Duodenal mucosa (tissue), 2 donors: ENCODE data around the gene TSFM.

Experiments
- H3K27ac ChIP-seq: one replicate; pipeline ENCODE4 v1.7.0; 2013; ENCODE audit warnings: low read depth, low read length
- H3K27me3 ChIP-seq, 2 donors: one replicate each; pipeline ENCODE4 v1.7.0; 2013; ENCODE audit warnings: low read length in 2 of 2, control low read depth in 1 of 2; ENCODE audit not compliant: insufficient read depth in 2 of 2, control insufficient read depth in 1 of 2
- H3K36me3 ChIP-seq, 2 donors: one replicate each; pipeline ENCODE4 v1.7.0; 2013; ENCODE audit warnings: low read length in 2 of 2, control low read depth in 1 of 2; ENCODE audit not compliant: insufficient read depth in 2 of 2, control insufficient read depth in 1 of 2
- H3K4me1 ChIP-seq, 2 donors: one replicate each; pipeline ENCODE4 v1.7.0; 2013; ENCODE audit warnings: low read length in 2 of 2, control low read depth in 1 of 2; ENCODE audit not compliant: insufficient read depth in 2 of 2, control insufficient read depth in 1 of 2
- H3K4me3 ChIP-seq, 2 donors: one replicate each; pipeline ENCODE4 v1.7.0; 2013; ENCODE audit warnings: low read length in 2 of 2, low read depth in 1 of 2
- H3K9ac ChIP-seq, 2 donors: one replicate each; pipeline ENCODE4 v1.7.0; 2013; ENCODE audit warnings: low read length in 2 of 2, low read depth in 1 of 2
- H3K9me3 ChIP-seq, 2 donors: one replicate each; pipeline ENCODE4 v1.7.0; 2013; ENCODE audit warnings: low read length in 2 of 2, control low read depth in 1 of 2; ENCODE audit not compliant: control insufficient read depth in 1 of 2

TSFM gene

DNA sequence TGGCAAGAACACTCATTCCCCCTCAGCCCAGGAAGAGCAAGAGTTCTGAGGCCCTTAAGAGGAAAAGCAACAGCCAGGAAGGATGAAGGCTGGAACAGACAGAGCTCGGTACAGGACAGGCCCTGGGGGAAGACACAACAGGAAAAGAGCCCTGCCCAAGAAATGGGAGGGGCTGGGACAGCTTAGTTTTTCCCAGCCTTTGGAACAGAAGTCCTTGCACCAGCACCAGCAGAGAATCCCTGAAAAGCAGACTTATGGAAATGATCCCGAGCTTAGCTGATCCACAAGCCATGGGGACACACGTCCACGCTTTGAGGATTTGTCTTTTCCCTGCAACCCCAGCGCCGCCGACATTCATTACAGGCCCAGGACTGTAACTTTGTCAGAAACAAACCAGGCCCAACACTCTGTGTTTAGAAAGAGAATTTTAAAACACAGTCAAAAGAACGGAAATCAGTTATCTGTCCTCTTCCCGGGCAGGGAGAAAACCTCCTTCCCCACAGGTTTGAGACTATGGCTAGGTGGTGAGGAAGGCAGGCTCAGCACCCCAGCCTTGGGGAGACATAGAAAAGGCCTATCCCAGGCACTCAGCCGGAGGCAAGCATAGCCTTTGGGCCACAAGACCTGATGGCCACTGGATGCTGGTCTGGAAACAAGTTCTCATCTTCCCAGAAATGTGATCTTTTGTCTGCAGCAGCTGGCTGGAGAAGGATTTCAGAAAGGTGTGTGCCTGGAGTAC is 40.0 kb downstream of the TSFM start:
- Histone ChIP-seq H3K4me1 (peaks cover 3% of the 10 kb centered on the region in 2 donors), H3K9me3 (no peaks in the 10 kb centered on the region), H3K27me3 (no peaks in the 10 kb centered on the region), H3K4me3 (no peak overlapping the region), H3K36me3 (peaks cover 48 to 74% of the 10 kb centered on the region in 2 donors), H3K27ac (no peak overlapping the region), H3K9ac (no peak overlapping the region)

DNA sequence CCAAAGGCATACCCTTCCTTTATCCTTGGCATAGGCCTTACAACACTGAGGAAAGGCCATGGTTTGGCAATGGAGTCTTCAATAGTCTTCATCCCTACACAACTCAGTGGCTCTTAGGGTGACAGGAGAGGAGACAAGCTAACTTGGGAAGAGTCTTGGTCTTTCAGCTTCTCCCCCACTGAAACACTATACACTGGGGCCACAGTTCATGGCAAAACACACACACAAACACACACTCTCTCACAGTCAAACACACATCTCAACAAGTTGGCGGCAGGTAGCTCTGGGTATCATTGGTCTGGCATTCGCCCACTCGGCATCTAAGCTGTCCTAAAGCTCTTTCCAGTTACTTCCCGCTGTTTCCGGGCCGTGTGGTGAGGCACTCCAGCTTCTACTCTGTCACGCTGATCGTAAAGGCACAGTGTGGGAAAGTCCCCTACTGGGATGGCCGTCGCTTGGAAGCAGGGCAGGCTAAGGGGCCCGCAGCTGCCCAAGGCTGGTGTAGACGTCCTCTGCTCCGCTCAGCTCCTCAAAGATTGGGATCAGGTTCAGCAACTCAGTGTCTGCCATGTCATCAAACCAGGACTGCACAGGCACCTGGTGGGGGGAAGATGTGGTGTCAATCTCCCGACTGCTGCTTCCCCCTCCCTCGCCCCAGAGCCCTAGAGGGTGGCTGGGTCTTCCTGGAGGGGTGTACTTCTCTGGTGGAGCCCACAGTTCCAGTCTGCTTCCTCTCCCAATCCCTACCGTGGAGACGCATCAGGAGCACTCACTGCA is 40.7 kb downstream of the TSFM start:
- Histone ChIP-seq H3K4me3 (no peak overlapping the region), H3K27me3 (no peaks in the 10 kb centered on the region), H3K4me1 (no peaks in the 10 kb centered on the region), H3K36me3 (peaks cover 53 to 81% of the 10 kb centered on the region in 2 donors), H3K27ac (no peak overlapping the region), H3K9me3 (no peaks in the 10 kb centered on the region), H3K9ac (no peak overlapping the region)

DNA sequence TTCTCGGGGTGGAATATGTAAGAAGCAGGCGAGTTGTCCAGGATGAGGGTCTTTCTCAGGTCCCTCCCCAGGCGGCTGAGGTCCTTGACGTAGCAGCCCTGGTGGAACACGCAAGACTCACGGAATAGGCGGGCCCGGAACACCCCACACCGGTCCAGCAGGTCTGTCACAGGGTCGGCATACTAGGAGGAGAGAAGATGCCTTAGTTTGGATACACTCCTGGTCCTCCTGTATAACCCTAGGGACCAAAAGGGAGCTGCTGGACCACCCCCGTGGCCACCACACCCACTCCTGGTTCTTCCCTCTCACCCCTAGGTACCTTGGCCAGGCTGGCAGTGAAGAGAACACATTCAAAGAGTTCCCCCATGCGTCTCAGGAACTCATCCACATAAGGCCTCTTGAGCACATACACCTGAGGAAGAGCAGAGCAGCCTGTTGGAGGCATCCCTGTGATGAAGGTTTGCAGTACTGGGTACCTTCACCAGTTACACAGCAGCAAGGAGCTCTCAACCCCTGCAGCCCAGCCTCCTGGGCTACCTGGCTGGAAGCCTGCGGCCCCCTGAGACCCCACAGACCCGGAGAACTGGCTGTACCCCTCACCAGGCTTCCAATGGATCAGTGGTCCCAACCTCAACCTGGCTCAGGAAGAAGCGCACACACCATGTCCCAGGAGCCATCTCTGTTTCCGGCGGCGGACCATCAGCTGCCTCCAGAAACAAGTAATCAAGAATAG is 41.5 kb downstream of the TSFM start:
- Histone ChIP-seq H3K4me1 (peaks cover under 1 to 3% of the 10 kb centered on the region in 2 donors), H3K9me3 (no peaks in the 10 kb centered on the region), H3K27me3 (no peaks in the 10 kb centered on the region), H3K27ac (no peak overlapping the region), H3K9ac (no peak overlapping the region), H3K4me3 (no peak overlapping the region), H3K36me3 (peaks cover 60 to 88% of the 10 kb centered on the region in 2 donors)

DNA sequence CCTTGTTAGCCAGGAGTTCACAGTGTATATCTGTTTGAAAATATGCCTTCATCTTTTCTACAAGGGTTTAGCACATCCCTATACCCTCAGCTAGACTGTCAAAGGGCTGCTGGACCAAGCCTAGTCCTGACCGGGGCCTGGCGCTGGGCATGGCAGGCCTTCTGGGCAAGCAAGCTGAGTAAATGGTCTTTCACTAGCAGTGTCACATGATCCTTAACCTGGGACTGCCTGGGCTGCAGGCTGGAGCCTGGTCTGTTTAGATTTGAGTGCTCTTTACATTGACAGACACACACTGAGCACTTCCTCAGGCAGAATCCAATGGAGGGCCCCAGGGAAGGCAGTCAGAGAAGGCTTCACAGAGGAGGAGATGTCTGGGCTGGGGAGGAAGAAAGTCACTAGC is 42.9 kb downstream of the TSFM start:
- Histone ChIP-seq H3K9ac (no peak overlapping the region), H3K4me3 (no peak overlapping the region), H3K9me3 (no peaks in the 10 kb centered on the region), H3K36me3 (peaks cover 66 to 93% of the 10 kb centered on the region in 2 donors), H3K4me1 (peaks cover 10 to 12% of the 10 kb centered on the region in 2 donors), H3K27me3 (no peaks in the 10 kb centered on the region), H3K27ac (no peak overlapping the region)

DNA sequence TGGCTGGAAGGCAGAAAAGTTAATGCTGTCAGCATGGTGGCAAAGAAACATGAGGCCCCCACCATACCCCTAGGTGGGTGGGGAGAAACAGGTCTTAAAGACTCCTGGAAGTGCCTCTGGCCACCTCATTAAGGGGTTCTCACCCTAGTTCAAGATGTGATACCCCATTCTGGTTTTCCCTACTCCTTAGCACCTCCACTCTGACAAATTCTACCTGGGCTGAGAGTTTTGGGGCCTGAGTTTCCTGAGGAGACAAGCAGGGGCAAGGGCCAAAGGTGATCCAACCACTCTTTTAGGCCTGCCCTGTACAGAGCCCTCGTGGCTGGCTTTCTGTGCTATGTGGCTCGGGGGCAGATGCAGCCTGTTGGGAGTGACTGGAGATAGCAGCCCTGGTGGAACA is 43.8 kb downstream of the TSFM start:
- no peak overlapping the region for H3K27ac ChIP-seq
- no peaks in the 10 kb centered on the region for H3K27me3 ChIP-seq
- H3K36me3 ChIP-seq, result peaks cover 66 to 83% of the 10 kb centered on the region in 2 donors
- no peaks in the 10 kb centered on the region for H3K9me3 ChIP-seq
- no peak overlapping the region for H3K4me3 ChIP-seq
- H3K4me1 ChIP-seq, result peaks cover 15 to 16% of the 10 kb centered on the region in 2 donors
- H3K9ac ChIP-seq, result no peak overlapping the region

DNA sequence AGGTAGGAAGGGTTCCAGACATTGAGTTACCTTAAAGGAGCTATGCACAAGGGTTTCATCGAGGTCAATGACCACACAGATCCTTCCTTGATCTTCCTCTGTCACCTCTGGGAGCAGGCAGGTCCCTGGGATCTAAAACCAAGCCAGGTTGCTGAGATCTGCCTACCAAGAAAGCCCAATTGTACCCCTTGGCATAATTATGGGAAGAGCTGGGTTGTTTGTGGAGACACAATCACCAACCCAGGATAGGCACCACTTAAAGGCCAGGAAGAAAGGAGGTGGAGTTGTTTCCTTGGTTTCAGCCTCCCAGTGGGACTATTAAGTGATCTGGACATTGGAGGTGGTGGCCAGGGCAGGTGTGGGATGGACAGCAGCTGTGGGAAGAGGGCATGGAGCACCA is 44.4 kb downstream of the TSFM start:
- H3K4me1 ChIP-seq, result peaks cover 20 to 22% of the 10 kb centered on the region in 2 donors
- no peaks in the 10 kb centered on the region for H3K27me3 ChIP-seq
- no peak overlapping the region for H3K4me3 ChIP-seq
- H3K36me3 ChIP-seq, result peaks cover 66 to 77% of the 10 kb centered on the region in 2 donors
- no peak overlapping the region for H3K9ac ChIP-seq
- no peaks in the 10 kb centered on the region for H3K9me3 ChIP-seq
- no peak overlapping the region for H3K27ac ChIP-seq

DNA sequence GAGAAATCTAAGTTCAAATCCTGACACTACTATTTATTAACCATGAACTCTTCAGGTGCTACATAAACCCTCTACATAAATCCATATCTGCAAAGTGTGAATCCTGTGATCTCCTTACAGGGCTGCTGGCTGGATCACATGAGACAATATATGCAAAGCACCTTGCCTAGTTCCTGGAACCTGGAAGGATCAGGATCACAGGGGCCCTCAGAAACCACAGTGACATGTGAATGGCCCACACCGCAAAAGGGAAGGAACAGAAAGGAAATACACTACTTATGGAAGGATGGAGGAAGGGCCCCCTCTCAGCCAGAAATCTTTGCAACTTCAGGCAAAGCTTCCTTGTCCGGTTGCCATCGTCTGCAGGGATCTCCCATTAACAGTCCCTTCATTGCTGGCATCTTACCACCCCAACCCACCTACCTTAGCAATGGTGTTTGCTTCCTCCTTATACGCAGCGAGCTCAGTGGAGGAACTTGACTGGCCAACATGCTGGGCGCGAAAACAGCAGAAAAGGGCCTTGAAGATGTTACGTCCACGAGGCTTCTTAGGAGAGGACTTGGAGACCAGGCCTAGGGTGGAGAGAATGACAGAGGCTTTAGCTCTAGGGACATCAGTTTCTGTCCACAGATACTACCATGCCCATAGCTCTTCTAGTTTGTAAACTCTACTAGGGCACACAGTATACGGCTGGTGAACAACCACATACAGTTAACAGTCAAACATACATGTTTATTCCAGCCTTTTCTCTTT is 46.6 kb downstream of the TSFM start:
- H3K4me3 ChIP-seq, result no peak overlapping the region
- H3K27me3 ChIP-seq, result no peaks in the 10 kb centered on the region
- H3K36me3 ChIP-seq, result peaks cover 46 to 55% of the 10 kb centered on the region in 2 donors
- H3K9me3 ChIP-seq, result no peaks in the 10 kb centered on the region
- H3K27ac ChIP-seq, result no peak overlapping the region
- H3K9ac ChIP-seq, result no peak overlapping the region
- peaks cover 39 to 41% of the 10 kb centered on the region in 2 donors for H3K4me1 ChIP-seq

DNA sequence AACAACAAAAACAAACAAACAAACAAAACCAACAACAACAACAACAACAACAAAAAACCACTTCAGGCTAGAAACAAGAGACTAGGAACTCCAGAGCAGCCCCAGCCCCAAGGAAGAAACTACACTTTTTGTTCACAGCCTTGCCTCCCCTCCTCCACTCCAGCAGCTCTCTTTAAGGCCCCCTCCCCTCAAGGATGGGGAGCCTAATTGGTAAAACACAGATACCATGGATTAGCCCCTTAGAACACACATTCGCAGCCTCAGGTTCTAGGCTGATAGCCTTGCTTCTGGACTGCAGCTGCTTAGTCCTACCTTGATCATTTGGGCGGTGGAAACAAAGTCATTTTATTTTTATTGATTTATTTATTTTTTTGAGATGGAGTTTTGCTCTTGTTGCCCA is 47.8 kb downstream of the TSFM start:
- Histone ChIP-seq H3K4me1 (peaks cover 46 to 51% of the 10 kb centered on the region in 2 donors), H3K9ac (no peak overlapping the region), H3K36me3 (peaks cover 35 to 43% of the 10 kb centered on the region in 2 donors), H3K4me3 (no peak overlapping the region), H3K27ac (no peak overlapping the region), H3K9me3 (no peaks in the 10 kb centered on the region), H3K27me3 (no peaks in the 10 kb centered on the region)

DNA sequence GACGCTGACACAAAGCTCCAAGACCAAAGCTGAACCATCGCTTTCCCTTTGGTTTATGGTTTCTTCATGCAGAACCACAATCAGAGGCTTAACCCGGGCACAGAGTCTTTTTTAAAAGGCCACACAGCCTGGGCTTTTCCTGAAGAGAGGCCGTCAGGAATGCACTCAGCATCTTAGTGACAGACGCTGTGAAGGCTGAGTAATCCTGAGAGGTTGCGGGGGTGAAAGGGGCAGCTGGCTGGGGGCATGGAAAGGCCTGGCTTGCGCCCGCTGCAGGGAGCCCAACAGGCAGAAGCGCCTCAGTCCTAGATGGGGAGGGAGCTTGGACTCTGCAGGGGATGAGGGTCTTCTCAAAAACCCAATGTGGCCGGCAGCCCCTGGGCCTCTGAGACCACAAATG is 50.4 kb downstream of the TSFM start:
- H3K4me3 ChIP-seq, result no peak overlapping the region
- H3K9me3 ChIP-seq, result no peaks in the 10 kb centered on the region
- peaks cover 14 to 17% of the 10 kb centered on the region in 2 donors for H3K36me3 ChIP-seq
- no peak overlapping the region for H3K9ac ChIP-seq
- peaks cover 70 to 77% of the 10 kb centered on the region in 2 donors for H3K4me1 ChIP-seq
- H3K27ac ChIP-seq, result no peak overlapping the region
- no peaks in the 10 kb centered on the region for H3K27me3 ChIP-seq
